NCI-H146 treated with DMSO at 0.1 percent for 48 hours (cell line): ENCODE results near the gene CARD6.
"Not testable (repeated sequence)": the region's sequence is repeated elsewhere in the genome, so short reads cannot be mapped to it uniquely, and the experiment has no call there.

Experiments used
- DNase-seq: peaks from one replicate; lab custom pipeline; 2025; ENCODE audit not compliant: unreplicated experiment; lab: John Stamatoyannopoulos, UW

CARD6 gene

DNA sequence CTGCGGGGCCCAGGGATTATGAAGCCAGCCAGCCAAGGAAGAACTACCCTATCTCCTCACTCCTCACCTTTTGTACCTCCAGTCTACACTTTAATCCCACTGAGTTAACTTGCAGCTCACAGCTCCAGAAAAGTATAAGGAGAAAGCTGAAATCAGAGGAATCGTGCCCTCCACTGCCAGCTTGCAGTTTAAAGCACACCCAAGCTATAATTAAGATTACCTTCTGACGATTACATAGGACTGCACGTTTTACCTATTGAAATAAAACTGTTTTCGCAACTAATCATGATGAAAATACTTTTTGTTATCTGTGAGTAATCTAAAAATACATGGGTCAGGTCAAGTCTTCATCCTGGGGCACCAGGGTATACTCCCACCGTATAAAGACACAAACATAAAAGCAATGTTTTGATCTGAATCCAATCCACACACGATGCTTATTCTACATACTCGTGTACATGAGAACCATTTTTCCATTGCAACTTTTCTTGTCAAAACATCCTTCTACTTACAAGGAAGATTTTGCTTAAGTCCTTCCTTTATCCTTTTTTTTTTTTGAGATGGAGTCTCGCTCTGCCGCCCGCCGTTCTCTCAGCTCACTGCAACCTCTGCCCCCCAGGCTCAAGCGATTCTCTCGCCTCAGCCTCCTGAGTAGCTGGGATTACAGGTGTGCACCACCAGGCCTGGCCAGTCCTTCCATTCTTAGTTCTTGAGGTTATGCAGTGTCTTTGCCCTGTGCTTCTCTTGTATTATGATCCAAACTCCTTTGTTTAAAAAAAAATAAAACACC is 13.8 kb upstream of the CARD6 start:
- DNase-seq = no peak

GRCh38 chr5:40828021-40828631 is 13.0 kb upstream of the CARD6 start:
- DNase-seq = no peak

DNA sequence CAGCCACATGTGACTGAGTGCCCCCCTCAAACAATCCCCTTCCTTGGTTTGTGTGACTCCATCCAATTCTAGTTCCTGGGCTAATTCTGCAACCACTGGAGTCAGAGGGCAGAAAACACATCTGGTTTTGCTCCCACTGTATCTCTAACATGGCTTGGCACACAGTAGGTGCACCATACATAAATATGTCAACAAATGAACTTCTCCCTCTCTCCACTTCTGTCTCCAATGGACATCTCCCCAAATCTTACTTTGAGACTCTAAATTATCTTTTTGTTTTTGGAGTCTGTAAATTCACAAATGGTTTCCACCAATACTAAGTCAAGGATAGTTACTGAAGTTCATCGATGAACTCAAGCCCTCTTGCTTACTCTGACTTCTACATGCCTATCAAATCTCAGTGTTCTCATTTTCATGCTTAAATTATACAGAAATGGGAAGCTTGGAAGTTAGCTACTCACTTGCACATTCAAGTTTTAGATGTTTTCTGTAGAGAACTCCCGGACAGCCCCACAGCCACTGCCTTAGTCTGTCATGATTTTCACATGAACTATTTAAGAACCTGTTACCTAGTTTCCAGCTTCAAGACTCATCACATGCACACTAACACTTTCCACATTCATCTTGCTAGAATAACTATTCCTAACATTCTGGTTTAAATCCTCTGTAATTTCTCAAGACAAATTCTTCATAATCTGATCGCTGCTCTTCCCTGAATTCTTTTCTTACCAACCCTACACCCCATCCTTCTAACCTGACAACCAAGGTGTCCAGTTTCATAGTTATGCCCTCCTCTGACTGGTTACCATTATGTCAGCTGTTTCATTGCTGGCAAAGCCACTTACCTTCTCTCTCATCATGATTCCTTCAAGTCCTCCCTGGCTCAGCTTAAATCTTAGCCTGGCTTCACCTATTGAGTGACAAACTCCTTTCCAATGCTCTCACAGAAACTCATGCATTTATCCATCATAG is 12.2 kb upstream of the CARD6 start:
- DNase-seq = no peak

DNA sequence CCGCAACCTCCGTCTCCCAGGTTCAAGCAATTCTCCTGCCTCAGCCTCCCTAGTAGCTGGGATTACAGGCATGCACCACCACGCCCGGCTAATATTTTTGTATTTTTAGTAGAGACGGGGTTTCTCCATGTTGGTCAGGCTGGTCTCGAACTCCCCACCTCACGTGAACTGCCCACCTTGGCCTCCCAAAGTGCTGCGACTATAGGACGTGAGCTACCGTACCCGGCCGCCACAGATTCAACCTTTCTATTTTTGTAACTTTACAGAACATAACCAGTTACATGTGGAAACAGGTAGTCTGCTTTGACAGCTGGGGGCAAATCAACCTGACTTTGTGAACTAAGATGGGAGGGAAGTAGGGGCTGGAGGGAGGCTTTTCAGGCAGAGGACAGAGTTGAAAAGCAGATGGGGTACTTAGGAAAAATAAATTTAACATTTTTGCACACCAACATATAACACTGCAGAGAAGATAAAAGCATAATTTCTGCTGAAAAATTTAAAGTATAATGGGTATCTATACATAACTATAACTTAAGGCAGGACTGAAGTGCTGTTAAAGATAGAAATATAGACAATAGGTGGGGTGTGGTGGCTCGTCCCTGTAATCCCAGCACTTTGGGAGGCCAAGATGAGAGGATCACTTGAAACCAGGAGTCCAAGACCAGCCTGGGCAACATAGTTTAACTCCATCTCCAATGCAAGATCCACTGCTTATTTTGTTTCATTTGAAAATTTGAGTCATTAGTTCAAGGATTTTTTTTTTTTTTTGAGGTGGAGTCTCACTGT is 11.2 kb upstream of the CARD6 start:
- DNase-seq = no peak

- no peak for DNase-seq
Measured at GRCh38 chr5:40831346-40832210, 9.6 kb upstream of the CARD6 start.

GRCh38 chr5:40832345-40832744 is 8.8 kb upstream of the CARD6 start:
- no peak for DNase-seq

DNA sequence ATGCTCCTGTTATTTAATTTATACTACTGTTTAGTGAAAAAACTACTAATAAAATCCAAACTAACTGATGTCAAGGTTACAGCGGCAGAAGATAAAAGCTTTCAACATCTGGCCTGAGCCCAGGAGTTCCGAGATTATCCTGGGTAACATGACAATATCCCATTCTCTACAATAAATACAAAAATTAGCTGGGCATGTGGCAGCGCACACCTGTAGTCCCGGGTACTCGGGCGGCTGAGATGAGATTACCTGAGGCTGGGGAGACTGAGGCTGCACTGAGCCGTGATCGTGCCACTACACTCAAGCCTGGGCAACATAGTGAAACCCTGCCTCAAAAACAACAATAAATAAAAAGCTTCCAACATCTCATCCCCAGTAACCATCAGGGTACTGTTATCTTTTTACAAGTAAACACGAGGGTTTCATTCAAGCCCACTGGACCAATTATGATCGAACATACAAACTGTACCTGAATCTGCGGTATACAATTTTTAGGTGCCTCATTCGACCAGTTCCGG is 7.4 kb upstream of the CARD6 start:
- DNase-seq = no peak

DNA sequence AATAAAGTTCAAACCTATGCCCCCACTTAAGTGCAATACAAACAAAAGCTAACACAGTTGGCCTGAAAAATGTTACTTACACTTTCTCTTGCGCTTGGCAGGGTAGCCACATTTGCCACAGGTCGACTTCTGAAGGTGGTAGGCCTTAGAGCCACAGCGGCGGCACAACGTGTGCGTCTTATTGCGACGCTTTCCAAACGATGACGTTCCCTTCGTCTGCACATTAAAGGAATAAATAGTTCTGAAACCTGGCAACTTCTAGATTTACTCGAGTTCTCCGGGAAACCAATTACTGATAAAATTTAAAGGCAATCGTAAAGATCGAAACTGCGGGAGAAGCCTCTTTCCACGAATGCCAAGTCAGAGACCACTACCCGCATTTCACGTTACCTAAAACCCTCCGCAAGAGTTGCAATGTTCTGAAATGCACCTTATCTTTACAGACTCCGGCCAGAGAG is 6.7 kb upstream of the CARD6 start:
- no peak for DNase-seq

GRCh38 chr5:40834849-40835787 is 6.0 kb upstream of the CARD6 start, which contains the start of gene RPL37:
Gene RPL37, minus strand, starts transcription at chr5:40835222. Its CDS starts 37 bp downstream, at chr5:40835185.
- peak; percentile 85 for DNase-seq

GRCh38 chr5:40838086-40838485 is 3.1 kb upstream of the CARD6 start:
- no peak for DNase-seq

DNA sequence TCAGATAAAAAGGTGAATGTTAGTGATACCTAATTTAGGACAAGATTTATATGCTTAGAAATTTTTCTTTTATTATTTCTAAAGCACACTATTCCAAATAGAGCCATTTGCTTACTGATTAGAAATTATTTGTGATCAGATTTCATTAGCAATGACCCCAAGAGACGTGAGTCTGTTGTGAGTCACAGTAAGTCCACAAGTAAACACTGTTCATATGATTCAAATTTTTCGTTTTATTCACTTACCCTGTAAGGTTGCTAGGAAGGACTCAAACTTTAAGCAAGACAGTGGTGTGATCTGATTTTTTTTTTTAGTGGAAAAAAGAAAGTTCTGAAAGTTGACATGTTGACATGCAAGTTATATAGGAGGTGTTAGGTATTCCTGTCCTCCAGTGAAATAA is 1.2 kb downstream of the CARD6 start:
- no peak for DNase-seq

- DNase-seq = no peak
Measured at GRCh38 chr5:40844565-40844964, 3.4 kb downstream of the CARD6 start.

GRCh38 chr5:40846371-40846770 is 5.2 kb downstream of the CARD6 start:
- DNase-seq = no peak

DNA sequence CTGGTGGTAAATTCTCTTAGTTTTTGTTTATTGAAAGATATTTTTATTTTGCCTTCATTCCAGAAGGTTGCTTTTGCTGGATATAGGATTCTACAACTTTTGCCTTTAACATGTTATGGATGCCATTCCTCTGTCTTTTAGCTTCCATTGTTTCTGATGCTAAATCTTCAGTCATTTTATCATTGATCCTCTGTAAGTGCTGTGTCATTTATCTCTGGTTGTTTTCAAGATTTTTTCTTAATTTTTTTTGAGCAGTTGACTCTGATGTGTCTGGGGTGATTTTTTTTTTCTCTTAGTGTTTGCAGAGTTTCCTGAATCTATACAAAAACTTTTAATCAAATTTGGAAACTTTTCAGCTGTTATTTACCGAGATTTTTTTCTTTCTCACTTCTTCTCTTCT is 6.4 kb downstream of the CARD6 start:
- DNase-seq = no peak

GRCh38 chr5:40853632-40854192 is 12.5 kb downstream of the CARD6 start:
- DNase-seq = no peak

DNA sequence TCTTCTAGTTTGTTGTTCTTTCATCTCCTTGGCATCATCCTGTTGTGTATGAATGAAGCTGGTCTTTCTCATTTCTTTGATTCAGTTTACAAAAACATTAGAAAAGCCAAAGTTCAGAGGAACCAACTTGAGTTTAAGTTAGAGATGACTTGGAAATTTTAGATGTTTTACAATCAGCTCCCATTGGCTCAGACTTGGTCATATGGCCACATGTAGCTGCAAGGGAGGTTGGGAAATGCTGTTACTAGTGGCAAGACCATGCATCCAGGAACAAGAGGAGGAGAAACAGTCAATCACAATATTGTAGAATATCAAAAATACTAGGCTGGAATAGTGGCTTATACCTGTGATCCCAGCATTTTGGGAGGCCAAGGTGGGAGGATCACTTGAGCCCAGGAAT is 19.5 kb downstream of the CARD6 start:
- DNase-seq = no peak

- DNase-seq = not testable (repeated sequence)
Measured at GRCh38 chr5:40865004-40865403, 23.8 kb downstream of the CARD6 start.

- no peak for DNase-seq
Measured at GRCh38 chr5:40866844-40867243, 25.7 kb downstream of the CARD6 start.
